Measurements from ENCODE around the gene CHST3.
"Not testable (repeated sequence)": the region's sequence is repeated elsewhere in the genome, so short reads cannot be mapped to it uniquely, and the experiment has no call there.

The CHST3 gene

GRCh38 chr10:71965623-71966022, 1.4 kb downstream of the CHST3 start:
- no peaks in the 10 kb centered on the region for H3F3A ChIP-seq (ENCODE audit: insufficient read depth)
- H3K9me2 ChIP-seq (replicated peaks; ENCODE audit: insufficient read depth, low read length), result no peaks in the 10 kb centered on the region
- no peak overlapping the region for H3K4me3 ChIP-seq (ENCODE audit: insufficient read depth, low read length, poor library complexity, severe bottlenecking)
- no peaks in the 10 kb centered on the region for H3K27me3 ChIP-seq (ENCODE audit: low read length)
- no peak for TF ChIP-seq EZH2phosphoT487 (conservative IDR thresholded peaks at IDR 0.05; ENCODE audit: low read length)
- TF ChIP-seq, protein P1, sequence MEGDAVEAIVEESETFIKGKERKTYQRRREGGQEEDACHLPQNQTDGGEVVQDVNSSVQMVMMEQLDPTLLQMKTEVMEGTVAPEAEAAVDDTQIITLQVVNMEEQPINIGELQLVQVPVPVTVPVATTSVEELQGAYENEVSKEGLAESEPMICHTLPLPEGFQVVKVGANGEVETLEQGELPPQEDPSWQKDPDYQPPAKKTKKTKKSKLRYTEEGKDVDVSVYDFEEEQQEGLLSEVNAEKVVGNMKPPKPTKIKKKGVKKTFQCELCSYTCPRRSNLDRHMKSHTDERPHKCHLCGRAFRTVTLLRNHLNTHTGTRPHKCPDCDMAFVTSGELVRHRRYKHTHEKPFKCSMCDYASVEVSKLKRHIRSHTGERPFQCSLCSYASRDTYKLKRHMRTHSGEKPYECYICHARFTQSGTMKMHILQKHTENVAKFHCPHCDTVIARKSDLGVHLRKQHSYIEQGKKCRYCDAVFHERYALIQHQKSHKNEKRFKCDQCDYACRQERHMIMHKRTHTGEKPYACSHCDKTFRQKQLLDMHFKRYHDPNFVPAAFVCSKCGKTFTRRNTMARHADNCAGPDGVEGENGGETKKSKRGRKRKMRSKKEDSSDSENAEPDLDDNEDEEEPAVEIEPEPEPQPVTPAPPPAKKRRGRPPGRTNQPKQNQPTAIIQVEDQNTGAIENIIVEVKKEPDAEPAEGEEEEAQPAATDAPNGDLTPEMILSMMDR (IDR thresholded peaks at IDR 0.05; ENCODE audit: insufficient read depth, low read length, poor library complexity, severe bottlenecking), result no peak
- H3K36me3 ChIP-seq (ENCODE audit: low read length), result no peaks in the 10 kb centered on the region
- H4K20me1 ChIP-seq (ENCODE audit: low read depth, low read length), result no peaks in the 10 kb centered on the region
- no peaks in the 10 kb centered on the region for H3K9me3 ChIP-seq (ENCODE audit: insufficient read depth, low read length)
- H3K27ac ChIP-seq (ENCODE audit: low read depth, low read length), result no peak overlapping the region
- H3K79me2 ChIP-seq (ENCODE audit: insufficient read depth, low read length), result no peaks in the 10 kb centered on the region
- H3K9ac ChIP-seq (ENCODE audit: low read length), result no peak overlapping the region
- no peak overlapping the region for H3K4me2 ChIP-seq (ENCODE audit: low read depth, low read length, poor library complexity, severe bottlenecking)
- no peak overlapping the region for H2AFZ ChIP-seq (ENCODE audit: low read depth, low read length, severe bottlenecking)

DNA sequence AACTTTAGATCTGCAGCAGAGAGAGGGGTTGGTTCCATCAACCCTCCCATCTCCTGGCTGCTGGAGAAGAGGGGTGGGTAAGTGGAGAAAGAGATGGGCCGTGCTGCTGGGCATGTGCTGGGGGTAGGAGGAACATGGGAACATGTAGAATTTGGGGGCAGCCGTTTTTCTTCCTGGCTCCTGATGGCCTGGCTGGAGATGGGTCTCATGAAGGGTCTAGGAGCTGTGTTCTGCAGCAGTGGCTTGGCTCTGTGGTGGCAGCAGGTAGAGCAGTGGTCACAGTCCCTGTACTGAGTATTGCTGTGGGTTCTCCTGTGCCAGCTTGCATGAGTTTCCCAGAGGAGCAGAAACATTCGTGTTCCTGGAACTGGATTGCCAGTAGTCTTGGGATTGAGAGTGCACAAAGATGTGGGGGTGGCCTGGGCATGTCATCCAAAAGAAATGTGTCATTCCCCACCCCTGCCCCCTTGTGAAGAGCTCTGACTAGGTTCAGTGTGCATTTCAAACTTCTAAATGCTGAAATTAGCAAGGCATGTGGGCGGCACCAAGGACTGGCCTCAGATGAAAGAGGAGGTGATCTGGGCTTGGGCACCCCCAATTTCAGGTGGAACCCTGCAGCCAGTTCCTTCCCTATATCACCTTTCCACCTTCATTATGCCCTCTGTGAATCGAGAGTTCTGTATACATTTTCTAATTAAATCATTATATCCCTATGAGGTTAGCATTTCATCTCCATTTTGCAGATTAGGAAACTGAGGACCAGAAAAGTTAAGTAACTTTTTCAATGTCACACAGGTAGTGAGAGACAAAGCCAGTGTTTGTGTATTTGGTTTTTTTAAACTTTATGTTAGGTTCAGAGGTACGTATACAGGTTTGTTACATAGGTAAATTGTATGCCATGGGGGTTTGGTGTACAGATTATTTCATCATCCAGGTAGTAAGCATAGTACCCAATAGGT, 2.1 kb downstream of the CHST3 start:
- H3F3A ChIP-seq (ENCODE audit: insufficient read depth), result no peaks in the 10 kb centered on the region
- no peaks in the 10 kb centered on the region for H3K36me3 ChIP-seq (ENCODE audit: low read length)
- H3K4me3 ChIP-seq (ENCODE audit: insufficient read depth, low read length, poor library complexity, severe bottlenecking), result no peak overlapping the region
- no peak overlapping the region for H3K9ac ChIP-seq (ENCODE audit: low read length)
- TF ChIP-seq, protein P1 (IDR thresholded peaks at IDR 0.05; ENCODE audit: insufficient read depth, low read length, poor library complexity, severe bottlenecking), result no peak
- TF ChIP-seq EZH2phosphoT487 (conservative IDR thresholded peaks at IDR 0.05; ENCODE audit: low read length), result no peak
- no peaks in the 10 kb centered on the region for H3K79me2 ChIP-seq (ENCODE audit: insufficient read depth, low read length)
- H3K4me2 ChIP-seq (ENCODE audit: low read depth, low read length, poor library complexity, severe bottlenecking), result no peak overlapping the region
- H3K9me2 ChIP-seq (replicated peaks; ENCODE audit: insufficient read depth, low read length), result no peaks in the 10 kb centered on the region
- H3K9me3 ChIP-seq (ENCODE audit: insufficient read depth, low read length), result no peaks in the 10 kb centered on the region
- H3K27me3 ChIP-seq (ENCODE audit: low read length), result no peaks in the 10 kb centered on the region
- H3K27ac ChIP-seq (ENCODE audit: low read depth, low read length), result no peak overlapping the region
- no peaks in the 10 kb centered on the region for H4K20me1 ChIP-seq (ENCODE audit: low read depth, low read length)
- no peak overlapping the region for H2AFZ ChIP-seq (ENCODE audit: low read depth, low read length, severe bottlenecking)

DNA sequence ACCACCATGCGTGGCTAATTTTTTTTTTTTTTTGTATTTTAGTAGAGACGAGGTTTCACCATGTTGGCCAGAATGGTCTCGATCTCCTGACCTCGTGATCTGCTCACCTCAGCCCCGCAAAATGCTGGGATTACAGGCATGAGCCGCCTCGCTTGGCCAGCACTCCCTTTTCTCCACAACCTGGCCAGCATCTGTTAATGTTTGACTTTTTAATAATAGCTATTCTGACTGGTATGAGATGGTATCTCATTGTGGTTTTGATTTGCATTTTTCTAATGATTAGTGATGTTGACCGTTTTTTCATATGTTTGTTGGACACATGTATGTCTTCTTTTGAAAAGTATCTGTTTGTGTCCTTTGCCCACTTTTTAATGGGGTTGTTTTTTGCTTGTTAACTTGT, 3.8 kb downstream of the CHST3 start:
- not testable (repeated sequence) for H3K27ac ChIP-seq (ENCODE audit: low read depth, low read length); H3K27me3 ChIP-seq (ENCODE audit: low read length); H3K36me3 ChIP-seq (ENCODE audit: low read length); H4K20me1 ChIP-seq (ENCODE audit: low read depth, low read length); H3K9ac ChIP-seq (ENCODE audit: low read length); H3K9me2 ChIP-seq (replicated peaks; ENCODE audit: insufficient read depth, low read length); H3K4me3 ChIP-seq (ENCODE audit: insufficient read depth, low read length, poor library complexity, severe bottlenecking); H3K79me2 ChIP-seq (ENCODE audit: insufficient read depth, low read length); H3K9me3 ChIP-seq (ENCODE audit: insufficient read depth, low read length); H2AFZ ChIP-seq (ENCODE audit: low read depth, low read length, severe bottlenecking); H3F3A ChIP-seq (ENCODE audit: insufficient read depth); H3K4me2 ChIP-seq (ENCODE audit: low read depth, low read length, poor library complexity, severe bottlenecking)
